Astrocyte of the hippocampus (primary cell): ENCODE data around the gene ICA1L.

Source experiments
- DNase-seq: peaks from one replicate; pipeline ENCODE4 v3.0.0; 2011; ENCODE audit warnings: low read depth, low spot score

Gene ICA1L

GRCh38 chr2:202847693-202848524, 23.7 kb downstream of the ICA1L start:
- DNase-seq: no peak

- DNase-seq: no peak
These were observed 26.9 kb downstream of the ICA1L start for GRCh38 chr2:202844656-202845055.

- DNase-seq: no peak
These were observed 28.9 kb downstream of the ICA1L start for GRCh38 chr2:202842690-202843089.

GRCh38 chr2:202841090-202841867, 30.3 kb downstream of the ICA1L start:
- DNase-seq: no peak

- peak; percentile 69 for DNase-seq
These were observed 40.0 kb downstream of the ICA1L start for GRCh38 chr2:202831242-202832220.

- no peak for DNase-seq
These were observed 46.7 kb downstream of the ICA1L start for GRCh38 chr2:202824901-202825300.

- no peak for DNase-seq
These were observed 49.2 kb downstream of the ICA1L start for GRCh38 chr2:202822411-202822810.

- no peak for DNase-seq
These were observed 50.1 kb downstream of the ICA1L start for GRCh38 chr2:202821206-202822160.

- no peak for DNase-seq
These were observed 53.2 kb downstream of the ICA1L start for GRCh38 chr2:202818321-202818720.

GRCh38 chr2:202817771-202818170, 53.8 kb downstream of the ICA1L start:
- DNase-seq: no peak

- no peak for DNase-seq
These were observed 55.8 kb downstream of the ICA1L start for GRCh38 chr2:202815548-202816360.

- DNase-seq: no peak
These were observed 57.3 kb downstream of the ICA1L start for GRCh38 chr2:202814226-202814625.

GRCh38 chr2:202813387-202813786, 58.2 kb downstream of the ICA1L start:
- DNase-seq: no peak

- no peak for DNase-seq
These were observed 62.8 kb downstream of the ICA1L start for GRCh38 chr2:202808754-202809153.

- DNase-seq: peak; percentile 92
These were observed 64.0 kb downstream of the ICA1L start for GRCh38 chr2:202807431-202808138.

- DNase-seq: peak; percentile 25
These were observed 65.7 kb downstream of the ICA1L start for GRCh38 chr2:202805911-202806310.

GRCh38 chr2:202797944-202798343, 73.6 kb downstream of the ICA1L start:
- no peak for DNase-seq

GRCh38 chr2:202790676-202791075, 80.9 kb downstream of the ICA1L start:
- DNase-seq: peak; percentile 5

GRCh38 chr2:202786842-202787241, 84.7 kb downstream of the ICA1L start:
- no peak for DNase-seq
